Astrocyte (in vitro differentiated cells and primary cell): Measurements from ENCODE around the gene ANKHD1. TPM values are rescaled to one million over a fixed set of nuclear protein-coding genes. Genes with fewer than 3 reads are reported as not detected.
"Not testable (repeated sequence)": the region's sequence is repeated elsewhere in the genome, so short reads cannot be mapped to it uniquely, and the experiment has no call there.

Experiments
- DNase-seq: peaks from one replicate; pipeline ENCODE4 v3.0.0-alpha.2; 2010; ENCODE audit warnings: low read depth
- FAIRE-seq: peaks from 2 replicates; lab custom pipeline; 2011; peaks lifted over from hg19 to GRCh38; lab: Jason Lieb, UNC
- H2AFZ ChIP-seq: 2 replicates; pipeline ENCODE4 v1.6.0; 2012; ENCODE audit warnings: low read depth, low read length, inconsistent platforms
- H3K27ac ChIP-seq: 2 replicates; pipeline ENCODE4 v1.5.1; 2011; ENCODE audit warnings: low read depth, low read length, inconsistent platforms
- H3K27me3 ChIP-seq: 2 replicates; pipeline ENCODE4 v1.6.0; 2011; ENCODE audit warnings: low read length, inconsistent platforms; ENCODE audit not compliant: insufficient read depth
- H3K36me3 ChIP-seq: 2 replicates; pipeline ENCODE4 v1.5.1; 2011; ENCODE audit warnings: low read length, inconsistent platforms; ENCODE audit not compliant: insufficient read depth
- H3K4me1 ChIP-seq: 2 replicates; pipeline ENCODE4 v1.5.1; 2011; ENCODE audit warnings: low read length, inconsistent platforms; ENCODE audit not compliant: insufficient read depth
- H3K4me2 ChIP-seq: 2 replicates; pipeline ENCODE4 v1.6.0; 2012; ENCODE audit warnings: low read length, inconsistent platforms
- H3K4me3 ChIP-seq: 2 replicates; pipeline ENCODE4 v1.5.1; 2011; ENCODE audit warnings: low read depth, mild to moderate bottlenecking, low read length, inconsistent platforms; ENCODE audit not compliant: insufficient read depth
- H3K79me2 ChIP-seq: 2 replicates; pipeline ENCODE4 v1.6.0; 2012; ENCODE audit warnings: mild to moderate bottlenecking, low read length, inconsistent platforms; ENCODE audit not compliant: insufficient read depth
- H3K9ac ChIP-seq: 2 replicates; pipeline ENCODE4 v1.6.0; 2012; ENCODE audit warnings: mild to moderate bottlenecking, low read length, inconsistent platforms
- H3K9me3 ChIP-seq: 2 replicates; pipeline ENCODE4 v1.5.1; 2012; ENCODE audit warnings: low read depth, mild to moderate bottlenecking, low read length, inconsistent platforms; ENCODE audit not compliant: insufficient read depth
- H4K20me1 ChIP-seq: 2 replicates; pipeline ENCODE4 v1.6.0; 2012; ENCODE audit warnings: low read length, inconsistent platforms; ENCODE audit not compliant: insufficient read depth
- H3K27ac Mint-ChIP-seq: one replicate; pipeline ENCODE4 v1.8.0; 2021; ENCODE audit warnings: mild to moderate bottlenecking, mixed read lengths; ENCODE audit not compliant: unreplicated experiment
- H3K27me3 Mint-ChIP-seq: one replicate; pipeline ENCODE4 v1.8.0; 2021; ENCODE audit warnings: low read depth, mixed read lengths; ENCODE audit not compliant: unreplicated experiment
- H3K36me3 Mint-ChIP-seq: one replicate; pipeline ENCODE4 v1.8.0; 2021; ENCODE audit warnings: low read depth, mixed read lengths; ENCODE audit not compliant: unreplicated experiment
- H3K4me1 Mint-ChIP-seq: one replicate; pipeline ENCODE4 v1.8.0; 2021; ENCODE audit warnings: low read depth, mixed read lengths; ENCODE audit not compliant: unreplicated experiment
- H3K4me3 Mint-ChIP-seq: one replicate; pipeline ENCODE4 v1.8.0; 2021; ENCODE audit warnings: mild to moderate bottlenecking, moderate library complexity, mixed read lengths; ENCODE audit not compliant: unreplicated experiment
- H3K9me3 Mint-ChIP-seq: one replicate; pipeline ENCODE4 v1.8.0; 2021; ENCODE audit warnings: mild to moderate bottlenecking, mixed read lengths; ENCODE audit not compliant: unreplicated experiment
- CTCF ChIP-seq: IDR thresholded peaks from 2 replicates; pipeline ENCODE4 v1.5.1; 2011; ENCODE audit warnings: low read depth, mild to moderate bottlenecking, inconsistent platforms, low read length, moderate library complexity; ENCODE audit not compliant: insufficient read depth
- EZH2 ChIP-seq: IDR thresholded peaks from 2 replicates; pipeline ENCODE4 v1.6.1; 2012; ENCODE audit warnings: mild to moderate bottlenecking, low read length, inconsistent platforms; ENCODE audit not compliant: insufficient read depth
- total RNA-seq: library from RNA; stranded (reverse); gene quantifications from 2 replicates; pipeline ENCODE4 v1.2.1, GENCODE V29; 2021

Gene ANKHD1
- total RNA-seq, 1 donor from 2014 or later, result 56.5 TPM

- Histone ChIP-seq H3K4me1 (no peaks in the 10 kb centered on the region), H3K27me3 (no peaks in the 10 kb centered on the region), H3K36me3 (no peaks in the 10 kb centered on the region), H3K27ac (no peak overlapping the region), H3K9me3 (no peaks in the 10 kb centered on the region), H3K4me2 (no peak overlapping the region), H4K20me1 (peaks cover 43% of the 10 kb centered on the region), H3K79me2 (peaks cover 70% of the 10 kb centered on the region), H3K4me3 (no peak overlapping the region), H2AFZ (no peak overlapping the region), H3K9ac (no peak overlapping the region)
- FAIRE-seq (no peak), DNase-seq (no peak)
- Mint-ChIP-seq H3K4me1 (no peaks in the 10 kb centered on the region), H3K27ac (no peak overlapping the region), H3K27me3 (no peaks in the 10 kb centered on the region), H3K36me3 (peaks cover 1% of the 10 kb centered on the region), H3K4me3 (no peak overlapping the region), H3K9me3 (peaks cover 2% of the 10 kb centered on the region)
- TF ChIP-seq EZH2 (no peak), CTCF (no peak)
Measured at GRCh38 chr5:140429724-140430123, 28.1 kb downstream of the ANKHD1 start.

GRCh38 chr5:140432212-140432611 lies 30.6 kb downstream of the ANKHD1 start:
- Histone ChIP-seq H3K9ac (no peak overlapping the region), H3K4me1 (no peaks in the 10 kb centered on the region), H3K9me3 (no peaks in the 10 kb centered on the region), H3K4me3 (no peak overlapping the region), H3K27ac (no peak overlapping the region), H3K4me2 (no peak overlapping the region), H3K27me3 (no peaks in the 10 kb centered on the region), H2AFZ (no peak overlapping the region), H4K20me1 (peaks cover 34% of the 10 kb centered on the region), H3K36me3 (no peaks in the 10 kb centered on the region), H3K79me2 (peaks cover 67% of the 10 kb centered on the region)
- DNase-seq (no peak), FAIRE-seq (no peak)
- Mint-ChIP-seq H3K4me1 (no peaks in the 10 kb centered on the region), H3K27me3 (no peaks in the 10 kb centered on the region), H3K27ac (no peak overlapping the region), H3K36me3 (no peaks in the 10 kb centered on the region), H3K9me3 (peaks cover 2% of the 10 kb centered on the region), H3K4me3 (no peak overlapping the region)
- no peak for TF ChIP-seq EZH2
- TF ChIP-seq CTCF, result no peak

GRCh38 chr5:140432916-140433315 lies 31.3 kb downstream of the ANKHD1 start:
- no peak for TF ChIP-seq CTCF
- Histone ChIP-seq H3K79me2 (peaks cover 67% of the 10 kb centered on the region), H3K4me3 (no peak overlapping the region), H3K9me3 (no peaks in the 10 kb centered on the region), H2AFZ (no peak overlapping the region), H3K27me3 (no peaks in the 10 kb centered on the region), H3K4me2 (no peak overlapping the region), H4K20me1 (peaks cover 34% of the 10 kb centered on the region), H3K9ac (no peak overlapping the region), H3K36me3 (no peaks in the 10 kb centered on the region), H3K27ac (no peak overlapping the region), H3K4me1 (no peaks in the 10 kb centered on the region)
- H3K9me3 Mint-ChIP-seq, result peaks cover 2% of the 10 kb centered on the region
- no peaks in the 10 kb centered on the region for H3K36me3 Mint-ChIP-seq
- no peaks in the 10 kb centered on the region for H3K27me3 Mint-ChIP-seq
- no peaks in the 10 kb centered on the region for H3K4me1 Mint-ChIP-seq
- FAIRE-seq (no peak), DNase-seq (no peak)
- no peak overlapping the region for H3K27ac Mint-ChIP-seq
- no peak overlapping the region for H3K4me3 Mint-ChIP-seq

- H3K36me3 ChIP-seq, result peaks cover 16% of the 10 kb centered on the region
- not testable (repeated sequence) for H3K9me3 ChIP-seq, FAIRE-seq, DNase-seq, H2AFZ ChIP-seq, H3K79me2 ChIP-seq, H3K27me3 ChIP-seq, H3K9me3 Mint-ChIP-seq, H3K4me3 Mint-ChIP-seq, H3K4me2 ChIP-seq, H3K4me3 ChIP-seq, H3K4me1 ChIP-seq, H3K27ac ChIP-seq, H3K9ac ChIP-seq, H3K27me3 Mint-ChIP-seq, H3K4me1 Mint-ChIP-seq, H4K20me1 ChIP-seq, H3K27ac Mint-ChIP-seq
- H3K36me3 Mint-ChIP-seq, result peaks cover 17% of the 10 kb centered on the region
Measured at GRCh38 chr5:140457368-140457767, 55.7 kb downstream of the ANKHD1 start.
